LNCAP (cell line): ENCODE results near the gene SSR3.

ENCODE experiments used
- TF ChIP-seq, protein P1 (sequence below): fragments of 450-650 bp; IDR thresholded peaks from 2 replicates; pipeline ENCODE4 v1.5.1; 2017; ENCODE audit warnings: mild to moderate bottlenecking

Gene SSR3

GRCh38 chr3:156581954-156582353, 27.0 kb upstream of the SSR3 start:
- TF ChIP-seq, protein P1, sequence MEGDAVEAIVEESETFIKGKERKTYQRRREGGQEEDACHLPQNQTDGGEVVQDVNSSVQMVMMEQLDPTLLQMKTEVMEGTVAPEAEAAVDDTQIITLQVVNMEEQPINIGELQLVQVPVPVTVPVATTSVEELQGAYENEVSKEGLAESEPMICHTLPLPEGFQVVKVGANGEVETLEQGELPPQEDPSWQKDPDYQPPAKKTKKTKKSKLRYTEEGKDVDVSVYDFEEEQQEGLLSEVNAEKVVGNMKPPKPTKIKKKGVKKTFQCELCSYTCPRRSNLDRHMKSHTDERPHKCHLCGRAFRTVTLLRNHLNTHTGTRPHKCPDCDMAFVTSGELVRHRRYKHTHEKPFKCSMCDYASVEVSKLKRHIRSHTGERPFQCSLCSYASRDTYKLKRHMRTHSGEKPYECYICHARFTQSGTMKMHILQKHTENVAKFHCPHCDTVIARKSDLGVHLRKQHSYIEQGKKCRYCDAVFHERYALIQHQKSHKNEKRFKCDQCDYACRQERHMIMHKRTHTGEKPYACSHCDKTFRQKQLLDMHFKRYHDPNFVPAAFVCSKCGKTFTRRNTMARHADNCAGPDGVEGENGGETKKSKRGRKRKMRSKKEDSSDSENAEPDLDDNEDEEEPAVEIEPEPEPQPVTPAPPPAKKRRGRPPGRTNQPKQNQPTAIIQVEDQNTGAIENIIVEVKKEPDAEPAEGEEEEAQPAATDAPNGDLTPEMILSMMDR = no peak

GRCh38 chr3:156581033-156581432, 26.1 kb upstream of the SSR3 start:
- TF ChIP-seq, protein P1 = no peak

DNA sequence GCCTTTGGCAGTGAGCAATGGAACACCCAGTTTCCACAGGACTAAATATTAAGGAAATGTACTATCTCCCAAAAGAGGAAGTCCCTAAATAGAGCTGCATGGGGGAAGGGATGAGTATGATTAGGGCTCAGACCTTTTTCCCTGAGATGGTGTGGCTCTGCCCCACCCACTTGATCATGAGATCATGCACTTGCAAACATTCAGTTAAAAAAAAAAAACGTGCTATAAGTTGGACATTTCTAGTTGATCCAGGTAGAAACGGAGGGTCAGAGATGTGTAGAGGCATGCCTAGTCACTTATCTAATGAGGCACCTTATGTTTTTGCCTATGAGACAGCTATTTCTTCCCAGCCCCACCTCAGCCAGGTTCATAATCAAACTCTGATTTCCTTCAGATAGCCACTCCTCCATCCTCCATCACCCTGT, 24.5 kb upstream of the SSR3 start:
- TF ChIP-seq, protein P1 = no peak

DNA sequence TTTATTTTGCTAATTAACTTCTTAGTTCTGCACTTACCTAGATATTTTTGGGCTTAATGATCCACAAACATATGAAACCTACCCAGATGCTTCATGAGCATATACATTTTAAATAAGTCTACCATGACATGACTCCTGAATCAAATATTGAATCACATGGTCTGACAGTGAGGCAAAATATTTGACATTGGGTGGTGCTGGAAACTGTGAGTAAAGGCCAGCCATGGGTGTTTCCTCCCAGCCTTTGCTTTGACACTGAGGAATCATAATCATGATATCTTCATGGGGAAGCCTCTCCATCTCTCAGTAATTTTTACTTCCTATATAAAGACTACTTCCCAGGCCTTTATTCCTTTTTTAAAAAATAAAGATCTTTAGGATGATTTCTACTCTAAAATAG, 22.8 kb upstream of the SSR3 start:
- TF ChIP-seq, protein P1 = no peak

GRCh38 chr3:156576651-156577348, 21.9 kb upstream of the SSR3 start:
- TF ChIP-seq, protein P1 = no peak

DNA sequence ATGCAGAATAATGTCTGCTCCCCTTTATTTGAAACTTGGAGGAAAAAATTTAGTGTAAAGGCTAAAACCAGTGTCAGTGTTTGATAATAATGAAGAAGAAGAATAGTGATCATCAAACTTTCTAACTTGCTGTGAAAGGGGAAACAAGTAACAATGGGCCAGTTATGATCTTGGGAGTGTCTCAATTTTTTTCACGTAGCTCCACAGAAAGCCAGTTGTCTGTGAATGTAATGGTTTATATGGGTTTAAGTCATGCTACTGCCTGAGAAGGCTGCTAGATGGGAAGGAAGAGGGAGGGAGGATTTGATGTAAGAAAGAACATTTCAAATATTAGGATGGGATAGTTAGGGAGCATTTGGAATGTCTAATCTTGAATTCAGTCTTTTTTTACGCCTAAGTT, 21.1 kb upstream of the SSR3 start:
- TF ChIP-seq, protein P1 = no peak

DNA sequence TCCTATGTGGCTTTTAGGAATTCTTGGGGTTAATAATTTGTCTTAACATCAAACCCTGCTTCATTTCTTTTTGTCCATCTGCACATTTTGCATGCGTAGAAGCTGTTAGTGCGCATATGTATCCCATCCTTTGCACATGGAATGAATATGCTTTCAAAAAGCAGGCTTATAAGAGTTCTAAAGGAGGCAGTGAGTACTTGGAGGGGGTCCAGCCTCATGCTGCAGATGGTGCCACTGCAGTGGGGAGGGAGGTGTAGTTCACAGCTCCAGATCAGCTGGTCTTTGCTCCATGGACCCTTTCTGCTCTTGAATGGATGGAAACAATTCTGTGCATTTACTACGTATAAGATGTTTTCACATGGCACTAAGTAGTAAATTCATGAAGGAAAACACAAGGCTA, 20.7 kb upstream of the SSR3 start:
- TF ChIP-seq, protein P1 = no peak
